Measurements from ENCODE around the gene MORC4. TPM values are rescaled to one million over a fixed set of nuclear protein-coding genes. Genes with fewer than 3 reads are reported as not detected.
A peak's percentile ranks its signal among the peaks of the same experiment; 100 is the strongest.

MORC4 gene
- total RNA-seq, 1 experiment from 2014 or later: 24.8 TPM

DNA sequence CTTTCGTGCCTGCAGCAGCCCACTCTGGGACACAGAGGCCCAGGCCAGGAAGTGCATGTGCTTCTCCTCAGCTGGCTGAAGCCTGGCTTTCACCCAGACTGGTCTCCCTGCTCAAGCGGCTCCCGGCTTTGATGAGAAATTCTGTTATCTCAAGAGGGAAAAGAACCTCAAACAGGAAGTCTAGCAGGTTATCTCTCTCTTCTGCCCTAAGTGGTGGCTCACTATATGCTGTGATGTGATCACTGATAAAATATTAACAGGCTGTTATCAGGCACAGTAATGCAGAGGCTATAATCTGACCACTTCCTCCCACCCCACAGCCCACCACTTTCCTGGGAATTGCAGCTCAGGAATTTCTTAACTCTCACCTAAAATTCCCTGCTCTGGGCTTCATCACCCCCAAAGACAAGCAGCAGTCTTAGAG is 66.5 kb downstream of the MORC4 start:
- intact Hi-C loops (cut with micrococcal nuclease): no loop called here
- no peak for DNase-seq
- no peak overlapping the region for H3K27ac ChIP-seq (ENCODE audit: low read length)
- no peaks in the 10 kb centered on the region for H3F3A ChIP-seq (ENCODE audit: low read length, unreplicated experiment)
- CTCF ChIA-PET: no interaction called here
- TF ChIP-seq EZH2phosphoT487 (IDR thresholded peaks at IDR 0.05; ENCODE audit: borderline replicate concordance, low read length): no peak
- TF ChIP-seq EZH2 (IDR thresholded peaks at IDR 0.05; ENCODE audit: low read length, unreplicated experiment): no peak
- TF ChIP-seq CTCF (conservative IDR thresholded peaks at IDR 0.05; ENCODE audit: low read depth, low read length): no peak
- H3K79me2 ChIP-seq (ENCODE audit: low read length): no peaks in the 10 kb centered on the region
- BruUV-seq (replicated peaks): no TSS peak
- H3K36me3 ChIP-seq (ENCODE audit: low read depth, low read length): no peaks in the 10 kb centered on the region; the same call in 1 of the 2 replicates
- no peak for ATAC-seq
- H3K9ac ChIP-seq (ENCODE audit: low read length): no peak overlapping the region
- POLR2A ChIA-PET (ENCODE audit: unreplicated experiment): no interaction called here
- H2AFZ ChIP-seq (ENCODE audit: low read length): no peak overlapping the region
- no peak overlapping the region for H3K4me3 ChIP-seq (ENCODE audit: low read length)
- H3K4me1 ChIP-seq (ENCODE audit: insufficient read depth, low read length): peaks cover 9% of the 10 kb centered on the region
- no peak overlapping the region for H3K4me2 ChIP-seq (ENCODE audit: low read length)
- no peaks in the 10 kb centered on the region for H3K27me3 ChIP-seq (ENCODE audit: low read length)
- no peaks in the 10 kb centered on the region for H4K20me1 ChIP-seq (ENCODE audit: low read length)
- H3K9me2 ChIP-seq (replicated peaks; ENCODE audit: low read length): no peaks in the 10 kb centered on the region
- no peaks in the 10 kb centered on the region for H3K9me3 ChIP-seq (ENCODE audit: low read length)

GRCh38 chrX:106932960-106933537 is 67.0 kb downstream of the MORC4 start:
- CTCF ChIA-PET: no interaction called here
- Histone ChIP-seq H3K4me2 (ENCODE audit: low read length) (no peak overlapping the region), H3K27me3 (ENCODE audit: low read length) (no peaks in the 10 kb centered on the region), H3K4me3 (ENCODE audit: low read length) (no peak overlapping the region), H3K4me1 (ENCODE audit: insufficient read depth, low read length) (peaks cover 9% of the 10 kb centered on the region), H3K27ac (ENCODE audit: low read length) (no peak overlapping the region), H3K9me3 (ENCODE audit: low read length) (no peaks in the 10 kb centered on the region), H3K36me3 (ENCODE audit: low read depth, low read length) (no peaks in the 10 kb centered on the region; the same call in 1 of the 2 replicates), H3K9me2 (replicated peaks; ENCODE audit: low read length) (no peaks in the 10 kb centered on the region), H3K9ac (ENCODE audit: low read length) (no peak overlapping the region), H3F3A (ENCODE audit: low read length, unreplicated experiment) (no peaks in the 10 kb centered on the region), H3K79me2 (ENCODE audit: low read length) (no peaks in the 10 kb centered on the region), H2AFZ (ENCODE audit: low read length) (no peak overlapping the region), H4K20me1 (ENCODE audit: low read length) (no peaks in the 10 kb centered on the region)
- DNase-seq: no peak
- no peak for ATAC-seq
- BruUV-seq (replicated peaks): no TSS peak
- TF ChIP-seq EZH2 (IDR thresholded peaks at IDR 0.05; ENCODE audit: low read length, unreplicated experiment): no peak
- no peak for TF ChIP-seq CTCF (conservative IDR thresholded peaks at IDR 0.05; ENCODE audit: low read depth, low read length)
- TF ChIP-seq EZH2phosphoT487 (IDR thresholded peaks at IDR 0.05; ENCODE audit: borderline replicate concordance, low read length): no peak
- POLR2A ChIA-PET (ENCODE audit: unreplicated experiment): no interaction called here
- intact Hi-C loops (cut with micrococcal nuclease): no loop called here

GRCh38 chrX:106932492-106932923 is 67.5 kb downstream of the MORC4 start:
- Histone ChIP-seq H3K4me1 (ENCODE audit: insufficient read depth, low read length) (peaks cover 9% of the 10 kb centered on the region), H3K27ac (ENCODE audit: low read length) (no peak overlapping the region), H2AFZ (ENCODE audit: low read length) (no peak overlapping the region), H3K4me3 (ENCODE audit: low read length) (no peak overlapping the region), H3K36me3 (ENCODE audit: low read depth, low read length) (no peaks in the 10 kb centered on the region; the same call in 1 of the 2 replicates), H4K20me1 (ENCODE audit: low read length) (no peaks in the 10 kb centered on the region), H3K79me2 (ENCODE audit: low read length) (no peaks in the 10 kb centered on the region), H3K9ac (ENCODE audit: low read length) (no peak overlapping the region), H3K9me3 (ENCODE audit: low read length) (no peaks in the 10 kb centered on the region), H3K4me2 (ENCODE audit: low read length) (no peak overlapping the region), H3K27me3 (ENCODE audit: low read length) (no peaks in the 10 kb centered on the region), H3K9me2 (replicated peaks; ENCODE audit: low read length) (no peaks in the 10 kb centered on the region), H3F3A (ENCODE audit: low read length, unreplicated experiment) (no peaks in the 10 kb centered on the region)
- ChIA-PET POLR2A (ENCODE audit: unreplicated experiment) (no interaction called here), CTCF (no interaction called here)
- intact Hi-C loops (cut with micrococcal nuclease): no loop called here
- DNase-seq (peak; percentile 23), ATAC-seq (peak; percentile 45; the same call in 1 of the 2 replicates)
- no peak for TF ChIP-seq CTCF (conservative IDR thresholded peaks at IDR 0.05; ENCODE audit: low read depth, low read length)
- TF ChIP-seq EZH2 (IDR thresholded peaks at IDR 0.05; ENCODE audit: low read length, unreplicated experiment): no peak
- no peak for TF ChIP-seq EZH2phosphoT487 (IDR thresholded peaks at IDR 0.05; ENCODE audit: borderline replicate concordance, low read length)
- BruUV-seq (replicated peaks): no TSS peak
